Skin of body (tissue), 2 donors: ENCODE measurements around the gene GCN1. TPM values are rescaled to one million over a fixed set of nuclear protein-coding genes. Genes with fewer than 3 reads are reported as not detected.

ENCODE experiments used
- DNase-seq: peaks from one replicate; lab custom pipeline; 2025; lab: John Stamatoyannopoulos, UW
- total RNA-seq: library from RNA; depleted of rRNA; stranded (reverse); fragments of >200 nt; gene quantifications from one replicate; pipeline ENCODE4 v1.2.3, GENCODE V29; 2014

Gene GCN1
- total RNA-seq, 1 donor from 2014 or later, result 113 TPM

DNA sequence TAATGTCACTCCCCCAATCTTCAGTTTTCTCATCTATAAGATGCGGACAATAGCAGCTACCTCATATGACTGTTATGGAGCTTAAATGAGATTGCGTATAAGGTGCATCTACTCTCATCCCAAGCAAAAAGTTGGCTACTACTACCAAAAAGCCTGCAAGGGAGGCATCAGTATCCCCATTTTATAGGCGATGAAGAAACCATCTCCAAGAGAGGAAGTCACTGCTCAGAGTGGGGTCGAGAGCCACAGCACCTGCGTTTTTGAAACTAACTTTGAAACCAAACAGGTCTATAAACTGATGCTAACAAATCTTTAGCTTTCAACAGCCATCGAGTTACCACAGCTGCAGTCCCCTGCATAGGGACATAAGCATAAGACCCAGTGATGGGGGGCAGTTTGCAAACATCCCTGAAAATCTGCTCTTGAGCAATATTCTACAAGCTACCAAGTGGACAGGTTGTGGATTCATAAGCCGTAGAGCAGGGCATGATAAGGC lies 3.5 kb downstream of the GCN1 start:
- DNase-seq, result no peak

DNA sequence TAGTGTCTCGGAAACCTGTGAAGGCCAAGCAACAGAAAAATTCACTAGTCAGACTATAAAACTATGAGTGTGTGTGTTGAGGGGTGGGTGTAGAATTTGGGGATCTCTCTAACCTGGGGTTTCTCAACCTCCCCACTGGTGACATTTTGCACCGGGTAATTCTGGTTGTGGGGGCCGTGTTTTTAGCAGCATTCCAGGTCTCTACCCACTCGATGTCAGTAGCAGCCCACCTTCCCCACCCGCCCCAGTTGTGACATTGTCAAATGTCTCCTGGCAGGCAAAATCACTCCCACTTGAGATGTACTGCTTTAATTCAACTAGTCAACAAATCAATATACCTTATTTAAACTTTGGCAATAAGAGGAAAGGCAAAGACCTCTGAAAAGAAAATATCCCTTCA lies 4.1 kb downstream of the GCN1 start:
- no peak for DNase-seq

DNA sequence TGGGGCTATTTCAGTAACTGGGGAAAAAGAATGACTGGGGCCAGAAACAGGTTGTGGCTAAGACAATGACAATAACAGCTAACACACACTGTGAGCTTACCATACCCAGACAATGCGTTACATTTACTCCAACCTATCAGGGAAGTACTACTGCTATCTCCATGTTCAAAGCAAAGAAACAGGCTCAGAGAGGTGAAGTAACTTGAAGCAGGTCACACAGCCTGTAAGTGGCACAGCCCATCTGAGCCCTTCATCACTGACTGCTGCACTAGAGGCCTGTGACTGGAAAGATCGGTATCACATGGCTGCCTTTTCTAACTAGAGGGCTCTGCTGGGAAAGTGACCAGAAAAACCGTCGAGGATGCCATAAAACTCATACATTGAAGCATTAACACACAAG lies 7.9 kb downstream of the GCN1 start:
- no peak for DNase-seq

DNA sequence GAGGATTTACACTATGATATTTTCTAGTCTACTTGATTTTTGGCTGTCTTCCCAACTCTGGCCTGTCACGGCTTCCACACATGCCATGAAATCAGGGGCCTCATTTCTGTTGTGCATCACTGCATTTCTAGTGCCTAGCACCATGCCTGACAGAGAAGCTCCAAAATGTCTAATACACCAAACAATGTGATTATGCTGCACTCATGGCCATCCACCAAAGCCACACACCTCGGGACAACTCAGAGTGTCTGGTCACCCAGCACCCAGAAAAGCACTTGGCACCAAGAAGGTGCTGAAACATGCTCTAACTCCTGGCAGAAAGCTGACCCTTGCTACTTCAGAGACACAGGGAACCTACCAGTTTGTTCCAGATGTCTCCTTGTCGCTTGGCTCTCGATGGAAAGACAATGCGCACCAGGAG lies 11.3 kb downstream of the GCN1 start:
- no peak for DNase-seq

DNA sequence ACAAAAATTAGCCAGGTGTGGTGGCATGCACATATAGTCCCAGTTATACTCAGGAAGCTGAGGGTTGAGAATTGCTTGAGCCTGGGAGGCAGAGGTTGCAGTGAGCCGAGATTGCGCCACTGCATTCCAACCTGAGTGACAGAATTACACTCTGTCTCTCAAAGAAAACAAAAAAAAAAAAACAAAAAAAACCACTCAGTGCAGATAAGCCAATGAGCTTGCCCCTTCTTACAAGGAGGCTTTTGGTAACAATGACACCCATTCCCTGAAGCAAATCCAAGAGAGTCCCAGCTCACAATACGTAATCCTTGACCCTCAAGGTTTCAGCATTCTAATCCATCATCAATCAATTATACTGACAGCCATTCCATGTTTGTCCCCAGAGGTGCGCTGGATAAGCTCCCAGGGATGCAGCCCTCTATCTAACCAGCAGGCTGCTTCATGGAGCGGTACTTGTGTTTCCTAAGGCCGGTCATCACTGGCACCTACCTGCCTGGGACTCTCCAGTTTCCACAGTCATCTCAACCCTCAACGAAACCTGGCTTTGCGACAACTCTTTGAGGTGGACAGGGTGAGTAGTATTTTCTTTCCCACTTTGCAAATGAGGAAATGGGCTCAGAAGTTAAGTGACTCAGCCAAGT lies 12.4 kb downstream of the GCN1 start:
- DNase-seq, result no peak

DNA sequence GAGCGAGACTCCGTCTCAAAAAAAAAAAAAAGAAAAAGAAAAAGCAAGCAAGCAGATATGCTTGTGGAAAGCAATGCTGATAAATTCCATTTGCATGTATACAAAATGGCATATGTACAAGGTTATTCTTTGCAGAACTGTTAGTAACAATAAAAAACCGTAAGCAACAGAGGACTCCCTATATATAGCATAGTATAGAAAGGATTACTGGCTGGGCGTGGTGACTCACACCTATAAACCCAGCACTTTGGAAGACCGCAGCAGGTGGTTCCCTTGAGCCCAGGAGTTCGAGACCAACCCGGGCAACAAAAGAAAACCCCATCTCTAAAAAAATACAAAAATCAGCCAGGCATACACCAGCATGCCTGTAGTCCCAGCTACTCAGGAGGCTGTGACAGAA lies 13.5 kb downstream of the GCN1 start:
- DNase-seq, result no peak

DNA sequence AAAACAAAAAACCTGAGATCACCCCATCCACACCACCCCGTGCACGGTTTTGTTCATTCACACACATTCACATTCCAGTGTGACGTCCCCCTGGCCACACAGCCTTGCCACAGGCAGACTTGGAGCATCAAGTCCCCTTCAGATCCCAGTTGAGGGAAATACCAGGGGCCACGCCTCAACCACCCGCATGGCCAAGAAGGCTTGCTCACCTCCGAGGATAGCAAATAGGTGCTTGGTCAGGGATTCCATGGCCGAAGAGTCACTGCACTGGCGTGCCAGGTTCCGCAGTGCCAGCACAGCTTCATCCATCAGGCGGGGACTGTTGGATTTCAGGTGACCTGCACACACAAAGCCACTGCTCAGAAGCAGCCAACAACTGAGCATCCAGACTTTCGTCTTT lies 19.0 kb downstream of the GCN1 start:
- DNase-seq, result no peak

DNA sequence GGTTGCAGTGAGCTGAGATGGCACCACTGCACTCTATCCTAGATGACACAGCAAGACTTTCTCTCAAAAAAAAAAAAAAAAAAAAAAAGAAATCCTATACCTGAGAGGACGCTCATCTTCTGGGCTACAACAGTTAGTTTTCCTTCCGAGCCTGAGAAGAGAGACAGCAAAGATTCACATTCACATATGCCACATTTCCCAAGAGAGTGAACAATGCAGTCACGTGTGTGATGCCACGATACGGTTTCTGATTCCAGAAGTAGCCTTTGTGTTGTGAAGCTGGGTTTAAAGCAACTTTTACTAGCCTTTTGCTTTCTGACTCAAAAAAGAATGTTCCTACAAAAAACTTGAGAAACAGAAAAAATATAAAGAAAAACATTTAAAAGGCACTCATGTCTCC lies 19.5 kb downstream of the GCN1 start:
- no peak for DNase-seq

DNA sequence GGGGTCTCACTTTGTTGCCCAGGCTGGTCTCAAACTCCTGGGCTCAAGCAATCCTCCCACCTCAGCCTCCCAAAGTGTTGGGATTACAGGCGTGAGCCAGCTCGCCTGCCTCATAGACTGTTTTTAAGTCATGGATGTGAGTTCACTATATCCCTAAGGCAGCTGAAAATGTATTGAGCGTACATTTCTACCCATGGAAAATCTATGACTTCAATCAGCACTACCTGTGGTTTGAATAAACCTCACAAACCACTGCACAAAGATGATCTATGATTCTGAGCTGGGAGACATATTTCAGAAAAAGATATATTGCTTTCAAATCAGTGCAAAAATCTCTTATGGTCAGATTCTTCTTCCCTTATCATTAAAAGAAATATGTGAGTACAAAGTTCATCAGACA lies 22.5 kb downstream of the GCN1 start:
- no peak for DNase-seq

DNA sequence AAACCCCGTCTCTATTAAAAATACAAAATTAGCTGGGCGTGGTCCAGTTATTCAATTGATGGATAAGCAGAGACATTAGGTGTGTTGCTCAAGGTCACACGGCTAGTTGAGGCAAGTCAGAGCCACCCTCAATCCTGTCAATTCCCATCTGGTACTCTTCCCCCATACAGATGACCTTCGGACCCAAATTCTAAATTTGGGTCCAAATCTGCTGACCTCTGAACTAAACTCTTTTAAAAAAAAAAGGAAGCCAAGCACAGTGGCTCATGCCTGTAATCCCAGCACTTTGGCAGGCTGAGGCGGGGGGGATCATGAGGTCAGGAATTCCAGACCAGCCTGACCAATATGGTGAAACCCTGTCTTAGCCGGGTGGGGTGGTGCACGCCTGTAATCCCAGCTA lies 23.9 kb downstream of the GCN1 start:
- DNase-seq, result no peak

DNA sequence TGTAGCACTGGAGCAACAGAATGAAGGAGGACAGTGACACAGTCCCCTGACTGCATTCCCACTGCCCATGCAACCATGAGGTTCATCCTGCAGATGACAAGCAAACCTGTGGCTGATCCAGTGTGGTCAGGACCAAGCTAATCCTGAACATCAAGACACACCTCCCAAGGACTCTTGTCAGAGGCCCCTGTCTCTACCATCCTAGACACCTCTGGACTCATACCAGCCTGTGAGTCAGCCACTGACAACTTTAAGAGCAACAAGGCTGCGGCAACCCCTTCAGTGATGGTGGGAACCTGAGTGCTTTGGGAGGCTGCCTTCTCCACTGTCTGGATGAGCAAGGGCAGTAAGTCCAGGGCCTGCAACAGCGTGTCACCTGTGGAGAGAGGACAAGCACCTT lies 24.6 kb downstream of the GCN1 start:
- DNase-seq, result no peak

DNA sequence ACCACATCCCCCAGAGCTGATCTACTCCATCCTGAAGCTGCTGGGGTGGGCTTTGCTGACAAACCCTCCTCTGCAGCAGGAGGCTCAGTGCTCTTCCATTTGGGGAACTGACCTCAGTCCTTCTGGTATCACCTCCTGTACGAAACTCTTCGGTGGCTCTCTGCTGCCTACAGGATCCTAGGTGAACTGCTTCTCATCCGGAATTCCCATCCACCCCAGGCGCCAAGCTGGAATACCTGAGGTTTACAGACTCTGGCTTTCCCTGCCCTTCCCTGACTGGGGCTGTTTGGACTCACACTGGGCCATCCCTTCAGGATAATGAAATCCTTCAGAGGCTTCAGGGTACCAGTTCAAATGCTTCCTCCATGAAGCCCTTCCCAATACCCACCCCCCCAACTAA lies 26.2 kb downstream of the GCN1 start:
- no peak for DNase-seq

DNA sequence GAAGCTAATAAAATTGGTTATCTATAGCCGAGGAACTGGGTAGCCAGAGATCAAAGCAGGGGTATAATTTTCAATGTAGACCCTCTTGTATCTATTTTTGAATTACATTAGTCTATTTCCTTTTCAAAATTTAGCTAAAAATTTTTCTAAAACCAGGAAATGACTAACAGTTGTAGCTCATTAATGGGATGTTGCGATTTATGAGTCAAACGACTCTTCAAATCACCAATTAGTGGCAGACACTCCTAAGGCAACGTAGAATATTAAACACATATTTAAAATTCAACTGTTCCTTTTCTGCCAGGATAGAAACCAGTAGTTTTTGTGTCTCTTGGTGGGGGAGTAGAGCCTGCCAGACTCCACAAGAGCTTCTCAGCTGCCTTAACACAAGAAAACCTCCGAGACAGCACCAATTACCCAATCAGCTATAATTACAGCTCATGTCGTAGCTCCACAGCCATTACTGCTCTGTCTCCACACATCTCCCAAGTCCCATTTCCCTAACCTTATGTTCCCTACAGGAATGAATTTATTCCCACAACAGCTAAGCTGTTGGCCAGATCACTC lies 26.9 kb downstream of the GCN1 start:
- no peak for DNase-seq

DNA sequence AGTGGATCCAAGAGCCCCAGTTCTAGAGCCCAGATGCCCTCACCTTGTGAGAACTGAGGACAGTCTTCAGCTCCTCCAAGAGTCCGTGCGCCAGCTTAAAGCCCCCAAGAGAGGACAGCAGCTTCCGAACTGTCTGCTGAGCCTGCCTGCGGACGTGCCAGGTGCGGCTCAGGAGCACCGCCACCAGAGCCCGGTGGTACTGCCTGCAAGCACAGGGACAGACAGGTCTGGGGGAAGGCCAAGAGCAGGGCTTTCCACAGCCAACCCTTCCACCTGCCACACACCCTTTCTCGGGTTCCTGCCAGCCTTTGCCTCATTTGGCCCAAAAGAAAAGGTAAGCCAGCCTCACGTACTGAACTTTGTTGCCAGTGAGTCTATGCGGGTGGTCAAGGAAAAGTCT lies 30.2 kb downstream of the GCN1 start:
- DNase-seq, result no peak

DNA sequence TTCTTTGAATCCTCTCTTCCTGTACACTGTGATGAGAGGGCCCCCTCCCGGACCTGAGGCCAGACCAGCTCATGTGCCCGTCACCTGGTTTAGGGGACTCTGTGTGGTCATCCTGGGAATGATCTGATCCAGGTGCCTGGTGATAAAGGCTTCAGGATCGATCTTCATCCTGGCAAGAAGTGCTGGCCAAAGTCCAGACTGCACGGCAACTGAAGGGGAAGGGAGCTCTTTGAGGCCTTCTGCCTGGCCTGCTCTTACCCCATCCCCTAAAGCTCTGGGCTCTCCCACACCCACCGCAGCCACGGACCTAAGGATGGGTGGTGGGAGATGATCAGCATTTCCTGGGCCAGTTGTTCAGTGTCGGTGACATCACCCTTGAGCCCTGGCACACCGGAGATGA lies 31.8 kb downstream of the GCN1 start:
- DNase-seq, result no peak

DNA sequence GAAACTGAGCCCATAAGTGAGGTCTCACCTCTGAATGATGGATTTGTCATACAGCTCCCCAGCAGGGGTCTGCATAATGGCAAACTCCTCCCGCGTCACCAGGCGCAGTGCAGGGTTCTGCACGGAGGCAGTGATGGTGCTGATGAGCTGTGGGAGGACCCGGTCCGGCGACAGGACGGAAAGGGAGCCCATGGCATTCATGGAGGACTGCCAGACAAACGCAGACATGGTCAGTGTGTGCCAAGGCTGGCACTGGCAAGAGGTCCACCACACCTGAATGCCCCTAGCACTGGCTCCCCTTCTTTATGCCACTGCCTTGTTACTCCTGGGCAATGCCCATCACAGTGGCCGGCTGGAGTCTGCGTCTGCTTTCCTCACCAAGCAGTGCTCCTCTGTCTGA lies 32.7 kb downstream of the GCN1 start:
- DNase-seq, result no peak

DNA sequence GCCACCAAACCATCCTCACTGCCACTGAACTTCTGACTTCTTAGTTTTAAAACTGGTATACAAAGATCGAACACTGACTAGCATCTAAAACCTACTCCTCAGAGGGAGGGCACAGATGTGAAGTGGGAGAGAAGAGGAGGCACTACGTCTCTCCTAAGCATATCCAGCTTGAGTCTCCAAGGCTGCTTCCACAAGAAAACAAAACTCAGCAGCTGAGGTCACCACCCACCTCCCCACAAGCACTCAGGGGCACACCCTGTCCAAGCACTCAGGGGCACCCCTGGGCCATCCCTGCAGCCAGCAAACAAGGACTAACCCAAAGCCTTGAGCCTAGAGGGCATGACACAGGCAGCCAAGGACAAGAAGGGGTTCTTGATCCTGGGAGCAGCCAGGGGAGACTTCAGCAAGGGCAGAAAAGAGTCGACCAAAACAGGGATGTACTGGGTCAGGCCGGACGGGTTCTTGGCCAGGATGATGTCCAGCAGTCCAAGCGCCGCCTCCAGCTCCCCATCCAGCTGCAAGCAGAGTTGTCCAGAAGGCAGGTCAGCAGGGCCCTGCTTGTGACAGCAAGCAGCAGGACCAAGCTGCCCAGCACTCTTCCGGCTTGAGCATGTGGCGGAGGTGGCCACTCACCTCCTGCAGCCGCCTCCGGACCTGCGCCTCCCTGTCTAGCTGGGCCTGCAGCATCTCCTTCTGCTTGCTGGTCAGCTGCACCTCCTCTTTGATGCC lies 34.8 kb downstream of the GCN1 start:
- DNase-seq, result no peak

DNA sequence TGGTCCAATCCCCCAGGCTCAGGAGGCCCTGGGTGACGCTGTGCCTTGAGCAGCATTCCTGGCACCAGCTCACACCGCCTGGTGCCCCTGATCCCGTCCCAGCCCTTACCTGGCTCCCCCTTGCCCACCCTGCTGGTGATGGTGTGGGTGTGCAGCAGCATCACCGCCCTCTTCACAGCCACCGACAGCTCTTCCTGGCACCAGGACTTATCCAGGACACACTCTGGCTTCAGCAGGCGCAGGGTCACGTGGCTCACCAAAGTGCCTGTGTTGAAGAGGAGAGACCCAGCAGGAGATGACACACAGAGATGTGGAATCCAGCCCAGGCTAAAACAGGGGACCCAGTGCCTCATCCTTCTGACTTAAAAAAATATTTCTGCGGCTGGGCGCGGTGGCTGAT lies 36.2 kb downstream of the GCN1 start:
- no peak for DNase-seq

DNA sequence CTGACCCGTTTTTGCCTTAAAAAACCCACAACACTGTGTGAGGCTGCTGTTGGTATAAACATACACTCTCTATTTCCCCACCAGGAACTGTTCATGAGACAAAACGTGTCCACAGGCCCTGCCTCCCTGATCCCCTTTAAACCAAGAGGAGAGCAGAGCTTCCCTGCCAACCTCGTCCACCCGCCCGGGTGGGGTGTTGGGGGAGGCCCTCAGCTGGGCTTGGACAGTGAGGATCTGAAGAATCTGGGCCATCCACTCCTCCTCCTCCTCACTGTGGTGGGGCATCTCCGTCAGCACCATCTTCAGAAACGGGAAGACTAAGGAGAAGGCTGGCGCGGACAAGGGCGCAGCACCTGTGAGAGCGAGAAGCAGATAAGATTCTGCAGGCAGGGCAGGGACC lies 36.8 kb downstream of the GCN1 start:
- DNase-seq, result no peak

DNA sequence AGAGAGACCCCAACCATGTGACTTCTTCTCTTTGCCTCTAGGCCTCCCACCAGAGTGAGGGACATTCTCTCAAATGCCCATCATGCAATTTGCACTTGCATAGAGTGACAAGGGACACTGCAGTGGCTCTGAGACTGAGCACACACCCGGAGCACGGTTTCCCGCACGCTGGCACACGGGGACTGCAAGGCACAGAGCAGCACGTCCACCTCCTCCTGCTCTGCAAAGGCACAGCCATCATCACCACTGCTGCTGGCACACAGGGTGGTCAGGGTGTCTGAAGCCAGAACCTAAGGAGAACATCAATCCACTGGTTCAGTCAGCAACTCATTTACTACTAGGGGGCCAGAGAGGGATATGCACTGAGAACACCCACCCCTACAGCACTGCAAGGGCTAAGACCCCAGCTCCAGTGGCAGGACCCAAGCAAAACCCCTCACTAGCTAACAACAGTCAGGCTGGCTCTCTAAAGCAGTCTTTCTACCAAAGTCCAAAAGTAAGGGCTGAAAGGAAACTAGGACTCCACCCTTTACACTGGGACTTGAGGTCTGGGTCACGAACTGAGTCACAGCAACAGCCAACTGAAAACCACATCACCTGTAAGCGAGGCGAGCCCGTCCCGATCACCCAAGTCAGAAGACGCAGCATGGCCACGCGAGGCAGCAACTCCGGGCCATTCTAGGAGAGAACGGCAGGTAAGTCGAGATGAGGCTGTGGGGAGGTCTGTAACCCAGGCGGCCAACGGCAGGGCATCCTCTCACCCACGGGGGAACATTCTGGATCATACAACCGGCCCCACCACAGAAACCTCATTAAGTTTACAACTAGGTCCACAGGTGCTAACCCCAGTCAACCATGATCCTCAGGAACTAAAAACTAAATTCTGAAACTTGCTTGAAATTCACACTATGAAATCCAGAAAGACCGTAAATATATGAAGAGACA lies 37.9 kb downstream of the GCN1 start:
- DNase-seq, result no peak

DNA sequence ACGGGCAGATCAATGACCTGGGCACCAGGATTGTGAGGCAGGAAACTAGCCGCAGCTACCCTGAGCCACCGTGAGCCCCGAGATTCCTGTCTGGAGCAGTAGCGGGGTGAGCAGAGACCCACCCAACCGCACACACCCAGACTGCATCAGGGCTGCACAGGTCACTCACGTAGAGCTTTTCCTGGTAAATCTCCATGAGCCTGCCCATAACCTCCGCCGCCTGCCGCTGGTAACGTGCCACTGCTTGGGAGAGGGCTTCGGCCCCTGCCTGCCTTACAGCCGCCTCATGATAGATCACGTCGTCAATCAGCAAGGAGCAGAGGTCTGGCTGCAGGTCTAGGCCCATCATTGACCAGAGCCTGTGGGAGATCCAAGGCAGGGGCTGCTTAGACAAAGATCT lies 39.4 kb downstream of the GCN1 start:
- no peak for DNase-seq
